NT2/D1 (cell line): ENCODE measurements around the gene VPS35.

Source experiments
- DNase-seq: peaks from one replicate; pipeline ENCODE4 v3.0.0-alpha.2; 2011; ENCODE audit warnings: low read depth, low spot score
- H3K27me3 ChIP-seq: 2 replicates; pipeline ENCODE4 v1.6.0; 2011; ENCODE audit warnings: mild to moderate bottlenecking; ENCODE audit not compliant: insufficient read length, insufficient read depth
- H3K36me3 ChIP-seq: 2 replicates; pipeline ENCODE4 v1.6.1; 2011; ENCODE audit warnings: mild to moderate bottlenecking, low read length, mixed read lengths; ENCODE audit not compliant: insufficient read depth, insufficient read length
- H3K4me1 ChIP-seq: 2 replicates; pipeline ENCODE4 v1.5.1; 2011; ENCODE audit not compliant: insufficient read depth, insufficient read length
- H3K4me3 ChIP-seq: 2 replicates; pipeline ENCODE4 v1.5.1; 2011; ENCODE audit warnings: low read depth; ENCODE audit not compliant: insufficient read length
- H3K9ac ChIP-seq: 2 replicates; pipeline ENCODE4 v1.6.0; 2011; ENCODE audit warnings: low read depth; ENCODE audit not compliant: insufficient read length
- H3K9me3 ChIP-seq: 2 replicates; pipeline ENCODE4 v1.5.1; 2011; ENCODE audit warnings: mild to moderate bottlenecking, low read length; ENCODE audit not compliant: insufficient read depth
- SUZ12 ChIP-seq: IDR thresholded peaks from 2 replicates; pipeline ENCODE4 v1.6.1; 2011; ENCODE audit not compliant: insufficient read length, insufficient read depth; ENCODE audit errors: extremely low read depth
- YY1 ChIP-seq: IDR thresholded peaks from 2 replicates; pipeline ENCODE4 v1.6.1; 2011; ENCODE audit not compliant: insufficient read length, insufficient read depth
- ZNF274 ChIP-seq: IDR thresholded peaks from 2 replicates; pipeline ENCODE4 v1.6.1; 2011; ENCODE audit warnings: mild to moderate bottlenecking, low read depth, low read length

Gene VPS35

GRCh38 chr16:46720619-46721018 lies 31.6 kb upstream of the VPS35 start:
- DNase-seq, result no peak
- Histone ChIP-seq H3K9me3 (peaks cover 25% of the 10 kb centered on the region), H3K36me3 (no peaks in the 10 kb centered on the region), H3K9ac (no peak overlapping the region), H3K4me3 (no peak overlapping the region), H3K27me3 (no peaks in the 10 kb centered on the region), H3K4me1 (no peaks in the 10 kb centered on the region)
- TF ChIP-seq SUZ12, result no peak

GRCh38 chr16:46719528-46719927 lies 30.6 kb upstream of the VPS35 start:
- TF ChIP-seq YY1 (no peak), ZNF274 (no peak), SUZ12 (no peak)

GRCh38 chr16:46718214-46718613 lies 29.2 kb upstream of the VPS35 start:
- no peak overlapping the region for H3K4me3 ChIP-seq
- no peak for TF ChIP-seq SUZ12
- TF ChIP-seq ZNF274, result no peak
- TF ChIP-seq YY1, result no peak
- no peaks in the 10 kb centered on the region for H3K27me3 ChIP-seq
- peaks cover 1% of the 10 kb centered on the region; the same call in 1 of the 2 replicates for H3K9me3 ChIP-seq
- H3K4me1 ChIP-seq, result no peaks in the 10 kb centered on the region
- DNase-seq, result no peak
- no peaks in the 10 kb centered on the region for H3K36me3 ChIP-seq
- no peak overlapping the region for H3K9ac ChIP-seq

More at GRCh38 chr16:46719528-46719927, 30.6 kb upstream of the VPS35 start:
- H3K9ac ChIP-seq, result no peak overlapping the region
- H3K36me3 ChIP-seq, result no peaks in the 10 kb centered on the region
- no peaks in the 10 kb centered on the region for H3K27me3 ChIP-seq
- peaks cover 14% of the 10 kb centered on the region for H3K9me3 ChIP-seq
- no peak overlapping the region for H3K4me3 ChIP-seq
- DNase-seq, result no peak
- no peaks in the 10 kb centered on the region for H3K4me1 ChIP-seq

- H3K27me3 ChIP-seq, result no peaks in the 10 kb centered on the region
- H3K4me3 ChIP-seq, result no peak overlapping the region
- H3K4me1 ChIP-seq, result no peaks in the 10 kb centered on the region
- no peaks in the 10 kb centered on the region for H3K9me3 ChIP-seq
- TF ChIP-seq SUZ12, result no peak
- TF ChIP-seq ZNF274, result no peak
- TF ChIP-seq YY1, result no peak
- no peaks in the 10 kb centered on the region for H3K36me3 ChIP-seq
- H3K9ac ChIP-seq, result no peak overlapping the region
- no peak for DNase-seq
Measured at GRCh38 chr16:46717692-46718091, 28.7 kb upstream of the VPS35 start.

DNA sequence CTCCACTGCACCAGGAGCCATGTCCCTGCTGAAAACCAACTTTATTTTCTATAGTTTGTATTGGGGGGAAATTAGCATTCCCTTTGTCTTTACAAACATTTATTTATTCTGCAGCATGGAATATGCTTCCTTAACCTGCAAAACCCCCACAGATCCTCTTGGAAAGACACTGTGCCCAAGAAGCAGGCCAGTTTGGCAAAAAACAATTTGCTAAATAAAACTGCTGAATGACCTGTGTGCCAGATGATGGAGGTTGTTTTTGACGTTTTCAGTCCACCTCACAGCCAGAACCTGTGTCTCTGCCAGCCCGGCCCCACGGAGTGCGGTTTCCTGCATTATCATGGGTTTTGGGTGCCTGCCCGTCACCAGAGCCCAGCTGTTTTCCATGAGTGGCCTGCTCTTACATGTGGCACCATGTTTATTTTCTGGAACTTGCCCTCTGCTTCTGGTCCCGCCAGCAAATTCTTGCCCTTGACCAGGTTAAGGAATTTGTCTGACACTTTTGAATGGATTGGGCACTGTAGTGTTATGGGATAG lies 26.9 kb upstream of the VPS35 start:
- H3K9ac ChIP-seq, result no peak overlapping the region
- no peaks in the 10 kb centered on the region for H3K27me3 ChIP-seq
- H3K4me3 ChIP-seq, result no peak overlapping the region
- H3K9me3 ChIP-seq, result no peaks in the 10 kb centered on the region
- no peaks in the 10 kb centered on the region for H3K4me1 ChIP-seq
- H3K36me3 ChIP-seq, result no peaks in the 10 kb centered on the region
- TF ChIP-seq YY1 (no peak), SUZ12 (no peak), ZNF274 (no peak)
- DNase-seq, result no peak

DNA sequence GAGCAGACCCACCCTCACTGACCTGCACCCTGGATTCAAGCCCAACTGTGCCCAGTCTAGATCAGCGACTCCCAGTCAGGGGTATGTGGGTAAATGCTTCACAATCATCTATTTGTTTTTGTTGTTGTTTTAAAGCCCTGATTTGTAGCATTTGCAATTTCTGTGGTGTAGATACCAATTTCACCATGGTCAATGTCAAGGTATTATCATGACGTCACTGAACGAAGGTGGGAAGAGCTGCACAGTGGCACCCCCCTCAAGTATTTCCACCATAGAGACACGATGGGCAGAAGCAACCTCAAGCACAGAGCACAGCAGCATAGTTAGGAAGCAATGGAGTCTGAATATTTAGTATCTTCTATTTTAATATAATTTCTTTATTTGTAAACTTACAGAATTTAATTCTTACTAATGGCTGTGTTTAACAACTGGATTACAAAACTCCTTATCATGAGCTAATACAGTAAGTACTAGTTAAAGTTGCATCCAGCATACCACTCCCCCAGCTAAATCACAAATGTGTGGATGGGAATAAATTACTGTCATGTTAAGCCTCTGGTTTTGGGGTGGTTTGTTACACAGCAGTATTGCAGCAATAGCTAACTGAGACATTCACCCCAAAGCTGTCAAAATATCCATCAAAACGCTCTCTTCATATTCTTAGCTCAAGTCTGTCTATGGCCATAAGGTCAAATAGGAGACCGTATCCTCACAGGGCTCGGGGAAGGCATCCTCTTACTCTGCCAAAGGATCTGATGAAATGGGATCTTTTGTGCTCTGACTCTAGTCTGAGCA lies 26.0 kb upstream of the VPS35 start:
- no peaks in the 10 kb centered on the region for H3K36me3 ChIP-seq
- H3K4me3 ChIP-seq, result no peak overlapping the region
- no peaks in the 10 kb centered on the region for H3K9me3 ChIP-seq
- H3K4me1 ChIP-seq, result no peaks in the 10 kb centered on the region
- no peaks in the 10 kb centered on the region for H3K27me3 ChIP-seq
- DNase-seq, result no peak
- TF ChIP-seq ZNF274 (no peak), SUZ12 (no peak), YY1 (no peak)
- H3K9ac ChIP-seq, result no peak overlapping the region

- DNase-seq, result no peak
- no peak overlapping the region for H3K9ac ChIP-seq
Measured at GRCh38 chr16:46713634-46714033, 24.7 kb upstream of the VPS35 start.

More at GRCh38 chr16:46713634-46714033, 24.7 kb upstream of the VPS35 start:
- Histone ChIP-seq H3K4me3 (no peak overlapping the region), H3K9me3 (no peaks in the 10 kb centered on the region), H3K27me3 (no peaks in the 10 kb centered on the region), H3K4me1 (no peaks in the 10 kb centered on the region), H3K36me3 (no peaks in the 10 kb centered on the region)
- TF ChIP-seq YY1, result no peak
- TF ChIP-seq ZNF274, result no peak
- TF ChIP-seq SUZ12, result no peak
